GM12878 (cell line): ENCODE measurements around the gene OXA1L. TPM values are rescaled to one million over a fixed set of nuclear protein-coding genes. Genes with fewer than 3 reads are reported as not detected.
A peak's percentile ranks its signal among the peaks of the same experiment; 100 is the strongest.

Experiments
- ATAC-seq: fragments of 200-7000 bp; cut with Tn5 transposase; 3 replicates; pipeline ENCODE4 v1.9.1; 2020; ENCODE audit warnings: mild to moderate bottlenecking, moderate library complexity
- BruUV-seq: library from RNA; stranded (reverse); fragments of 400-500 nt; replicated peaks from 2 replicates; lab custom pipeline; 2021; lab: Mats Ljungman, UMichigan
- CTCF ChIA-PET: fragments of 300-600 bp; sonication (Branson Sonifier 250); formaldehyde crosslinking; extraction: SDS; loops from one replicate; lab custom pipeline; 2021; ENCODE audit warnings: inconsistent platforms; lab: Yijun Ruan, JAX
- POLR2A ChIA-PET: fragments of 350-600 bp; formaldehyde crosslinking; extraction: SDS; loops from one replicate; lab custom pipeline; 2021; ENCODE audit warnings: inconsistent platforms; lab: Charles Lee
- RAD21 ChIA-PET: fragments of 300-600 bp; sonication (Branson Sonifier 250); formaldehyde crosslinking; loops from one replicate; lab custom pipeline; 2023; ENCODE audit warnings: antibody characterized with exemption; ENCODE audit not compliant: unreplicated experiment; lab: Charles Lee
- SMC1A ChIA-PET: fragments of 300-600 bp; sonication (Branson Sonifier 250); formaldehyde crosslinking; loops from one replicate; lab custom pipeline; 2023; ENCODE audit not compliant: unreplicated experiment, uncharacterized antibody; lab: Charles Lee
- DNase-seq: peaks from one replicate; pipeline ENCODE4 v3.0.0-alpha.2; 2011; ENCODE audit warnings: low read depth, low spot score
- FAIRE-seq: peaks from 3 replicates; lab custom pipeline; 2011; peaks lifted over from hg19 to GRCh38; lab: Jason Lieb, UNC
- H2AFZ ChIP-seq: 2 replicates; pipeline ENCODE4 v1.6.0; 2011; ENCODE audit warnings: low read depth, low read length, control low read depth; ENCODE audit not compliant: control insufficient read depth
- H3K27ac ChIP-seq: 2 replicates; pipeline ENCODE4 v1.5.1; 2011; ENCODE audit warnings: control low read depth; ENCODE audit not compliant: control insufficient read depth, insufficient read depth
- H3K27me3 ChIP-seq, 2 experiments: replicated peaks in 1 of 2; 2 replicates each; pipeline versions ENCODE4 v1.6.0 to v1.6.1; 2011; ENCODE audit warnings: low read length in 1 of 2; ENCODE audit not compliant: control insufficient read depth in 2 of 2, insufficient read depth in 2 of 2
- H3K36me3 ChIP-seq, 2 experiments: 2 replicates each; pipeline ENCODE4 v1.5.1; 2011; ENCODE audit warnings: low read length in 1 of 2; ENCODE audit not compliant: control insufficient read depth in 2 of 2, insufficient read depth in 2 of 2
- H3K4me1 ChIP-seq: 2 replicates; pipeline ENCODE4 v1.6.1; 2011; ENCODE audit warnings: mild to moderate bottlenecking, low read length, moderate library complexity, mixed read lengths; ENCODE audit not compliant: control insufficient read depth, insufficient read depth
- H3K4me2 ChIP-seq: 2 replicates; pipeline ENCODE4 v1.6.0; 2011; ENCODE audit warnings: control low read depth; ENCODE audit not compliant: control insufficient read depth, insufficient read depth
- H3K4me3 ChIP-seq: fragments of 200-600 bp; sonication (generic); 2 replicates; pipeline ENCODE4 v1.5.1; 2016
- H3K79me2 ChIP-seq: 2 replicates; pipeline ENCODE4 v1.6.0; 2011; ENCODE audit warnings: low read length; ENCODE audit not compliant: control insufficient read depth, insufficient read depth
- H3K9ac ChIP-seq: 2 replicates; pipeline ENCODE4 v1.8.0; 2011; ENCODE audit warnings: low read length, control low read depth, mixed read lengths; ENCODE audit not compliant: control insufficient read depth, insufficient read depth
- H3K9me3 ChIP-seq: replicated peaks from 3 replicates; pipeline ENCODE4 v1.5.1; 2011; ENCODE audit warnings: mild to moderate bottlenecking, low read length; ENCODE audit not compliant: control insufficient read depth, insufficient read depth
- H4K20me1 ChIP-seq: 2 replicates; pipeline ENCODE4 v1.6.0; 2011; ENCODE audit not compliant: control insufficient read depth, insufficient read depth
- ASH2L ChIP-seq: fragments of 300-600, 200-600 bp; sonication (generic); IDR thresholded peaks from 2 replicates; pipeline ENCODE4 v1.6.1; 2017; ENCODE audit warnings: low read depth, mild to moderate bottlenecking, borderline replicate concordance
- CBX5 ChIP-seq: sonication (generic); IDR thresholded peaks from 2 replicates; pipeline ENCODE4 v1.6.1; 2016; ENCODE audit warnings: low read depth, moderate library complexity, mild to moderate bottlenecking, inconsistent platforms
- CHD1 ChIP-seq: IDR thresholded peaks from 2 replicates; pipeline ENCODE4 v1.6.1; 2012; ENCODE audit warnings: low read depth, low read length, improper control_type of control experiment
- CREB1 ChIP-seq: IDR thresholded peaks from 2 replicates; pipeline ENCODE4 v1.6.1; 2012; ENCODE audit warnings: low read depth, mild to moderate bottlenecking, inconsistent platforms
- MEF2B ChIP-seq: fragments of 450-650 bp; IDR thresholded peaks from 2 replicates; pipeline ENCODE4 v1.6.1; 2018; ENCODE audit warnings: mild to moderate bottlenecking, moderate library complexity; ENCODE audit not compliant: partially characterized antibody, poor library complexity, severe bottlenecking
- MTA3 ChIP-seq: IDR thresholded peaks from 2 replicates; pipeline ENCODE4 v1.6.1; 2012; ENCODE audit warnings: low read length, inconsistent platforms, borderline replicate concordance
- MYC ChIP-seq: IDR thresholded peaks from 2 replicates; pipeline ENCODE4 v1.6.1; 2011; ENCODE audit warnings: mild to moderate bottlenecking, low read length, moderate library complexity, inconsistent platforms; ENCODE audit not compliant: insufficient read depth, insufficient replicate concordance, insufficient read length, severe bottlenecking
- POLR2A ChIP-seq: IDR thresholded peaks from 2 replicates; pipeline ENCODE4 v1.6.1; 2011; ENCODE audit warnings: low read depth, mild to moderate bottlenecking, low read length
- SREBF1 ChIP-seq: IDR thresholded peaks from 2 replicates; pipeline ENCODE4 v1.6.1; 2012; ENCODE audit warnings: mild to moderate bottlenecking, low read length
- ZNF207 ChIP-seq: fragments of 450-650 bp; IDR thresholded peaks from 2 replicates; pipeline ENCODE4 v1.6.1; 2014; ENCODE audit warnings: antibody characterized with exemption, mild to moderate bottlenecking, borderline replicate concordance
- ZNF622 ChIP-seq: fragments of 450-650 bp; IDR thresholded peaks from 2 replicates; pipeline ENCODE4 v1.6.1; 2017; ENCODE audit warnings: mild to moderate bottlenecking, inconsistent platforms
- WGBS: methylation state at CpG from one replicate; pipeline ENCODE4 v1.1.6; 2016; ENCODE audit warnings: low lambda C conversion rate; ENCODE audit not compliant: insufficient replicate concordance, insufficient coverage; ENCODE audit errors: missing lambda C conversion rate; 5-methylcytosine and 5-hydroxymethylcytosine counted together
- in situ Hi-C: fragments of 300-500 bp; cut with MboI; formaldehyde crosslinking; loops from 9 replicates; pipeline ENCODE4 v1.14.3; 2018; ENCODE audit warnings: mixed read lengths
- intact Hi-C: fragments of 100-400 bp; cut with micrococcal nuclease; formaldehyde crosslinking; loops from one replicate; pipeline ENCODE4 v1.14.2; 2022; ENCODE audit not compliant: unreplicated experiment
- polyA plus RNA-seq, 11 experiments: library from polyadenylated mRNA; depleted of rRNA in 4 of 11; unstranded in 6 of 11; stranded (reverse) in 5 of 11; fragments of >200 nt; fragmentation: Nextera tagmentation in 4 of 11; fragmentation: Illumina TruSeq in 1 of 11; extraction: Ambion mirVana in 4 of 11; extraction: Trizol in 1 of 11; gene quantifications; 1 replicate in 1 of 11; 2 replicates in 10 of 11; pipeline versions ENCODE4 v1.2.1 to v1.2.3, GENCODE V29; 2011 to 2016; ENCODE audit warnings: inconsistent platforms in 2 of 11, missing spikeins in 2 of 11, low read depth in 1 of 11
- total RNA-seq, 4 experiments: library from RNA; depleted of rRNA in 3 of 4; stranded (reverse); fragments of >200 nt in 3 of 4; fragmentation: Illumina TruSeq in 1 of 4; extraction: Trizol in 1 of 4; gene quantifications; 2 replicates each; pipeline versions ENCODE4 v1.2.1 to v1.2.3, GENCODE V29; 2013 to 2021
- TF ChIP-seq, protein P1 (sequence below): fragments of 450-650 bp; IDR thresholded peaks from 2 replicates; pipeline ENCODE4 v1.6.1; 2016; ENCODE audit warnings: mild to moderate bottlenecking
- TF ChIP-seq, protein P2 (sequence below): fragments of 450-650 bp; IDR thresholded peaks from 2 replicates; pipeline ENCODE4 v1.6.1; 2017; ENCODE audit warnings: borderline replicate concordance
- TF ChIP-seq, protein P3 (sequence below): IDR thresholded peaks from 2 replicates; pipeline ENCODE4 v1.6.1; 2012; ENCODE audit warnings: low read depth, low read length, improper control_type of control experiment
- TF ChIP-seq, protein P4 (sequence below): IDR thresholded peaks from 2 replicates; pipeline ENCODE4 v1.6.1; 2011; ENCODE audit warnings: low read depth, mild to moderate bottlenecking, low read length, moderate library complexity, borderline replicate concordance; ENCODE audit errors: extremely low read depth

The OXA1L gene
- total and polyA plus RNA-seq, 10 of the 15 experiments (the other 5 are each of a cell fraction or from before 2014, with no cell fraction given): 105 to 289 (median 146) TPM

DNA sequence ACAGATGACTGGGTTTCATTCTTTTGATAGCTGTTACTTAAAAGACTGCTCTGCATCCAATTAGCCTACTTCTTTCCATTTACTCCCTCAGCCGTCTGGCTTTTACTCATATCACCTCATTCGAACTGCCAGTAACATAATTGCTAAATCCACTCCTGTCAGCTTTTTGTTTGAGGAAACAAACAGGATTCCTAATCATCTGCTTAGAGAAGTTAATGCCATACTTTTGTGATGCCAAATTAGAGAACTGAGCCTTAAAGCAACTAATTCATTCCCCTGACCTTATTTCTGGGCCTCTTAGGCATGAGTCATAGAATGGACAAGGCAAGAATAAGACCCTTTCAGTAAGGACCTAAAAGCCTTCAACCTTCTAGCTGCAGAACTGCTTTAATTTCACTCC, 2.9 kb downstream of the OXA1L start:
- ChIA-PET POLR2A (no interaction called here), RAD21 (interaction anchor here (1.1 kb wide), 1 partner anchor 21 kb away, joined by 3 read pairs; no protein-coding TSS in a partner anchor), SMC1A (interaction anchor here (1.7 to 5.4 kb wide), 3 partner anchors 20 to 112 kb away, joined by 3 to 51 read pairs (median 13); no protein-coding TSS in a partner anchor), CTCF (interaction anchor here (0.7 to 4.0 kb wide), 3 partner anchors 8 to 110 kb away, joined by 5 to 20 read pairs (median 5); no protein-coding TSS in a partner anchor)
- ATAC-seq (no peak), DNase-seq (no peak), FAIRE-seq (no peak)
- Histone ChIP-seq H3K9me3 (no peaks in the 10 kb centered on the region), H3K4me3 (no peak overlapping the region), H3K27ac (no peak overlapping the region), H3K36me3 (peaks cover 35 to 47% of the 10 kb centered on the region in 2 experiments), H3K4me1 (no peaks in the 10 kb centered on the region; the same call in 1 of the 2 replicates), H2AFZ (no peak overlapping the region), H3K4me2 (peak overlapping the region; percentile 13; the same call in 1 of the 2 replicates), H4K20me1 (no peaks in the 10 kb centered on the region), H3K27me3 (no peaks in the 10 kb centered on the region), H3K9ac (no peak overlapping the region), H3K79me2 (peaks cover 33% of the 10 kb centered on the region)
- BruUV-seq: no TSS peak
- in situ Hi-C loops (no loop called here), intact Hi-C loops (loop anchor here (5.0 kb wide), 1 partner anchor 182 kb away; the partner anchor contains the start of gene DAD1)
- 91% methylated on average over 2 of the region's 2 CpGs for WGBS
- TF ChIP-seq MTA3 (no peak), MEF2B (no peak), CBX5 (no peak), ASH2L (no peak), ZNF207 (no peak), CHD1 (no peak), ZNF622 (no peak), CREB1 (no peak), SREBF1 (no peak), MYC (no peak), POLR2A (no peak)
- TF ChIP-seq, protein P1, sequence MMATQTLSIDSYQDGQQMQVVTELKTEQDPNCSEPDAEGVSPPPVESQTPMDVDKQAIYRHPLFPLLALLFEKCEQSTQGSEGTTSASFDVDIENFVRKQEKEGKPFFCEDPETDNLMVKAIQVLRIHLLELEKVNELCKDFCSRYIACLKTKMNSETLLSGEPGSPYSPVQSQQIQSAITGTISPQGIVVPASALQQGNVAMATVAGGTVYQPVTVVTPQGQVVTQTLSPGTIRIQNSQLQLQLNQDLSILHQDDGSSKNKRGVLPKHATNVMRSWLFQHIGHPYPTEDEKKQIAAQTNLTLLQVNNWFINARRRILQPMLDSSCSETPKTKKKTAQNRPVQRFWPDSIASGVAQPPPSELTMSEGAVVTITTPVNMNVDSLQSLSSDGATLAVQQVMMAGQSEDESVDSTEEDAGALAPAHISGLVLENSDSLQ: no peak
- TF ChIP-seq, protein P2, sequence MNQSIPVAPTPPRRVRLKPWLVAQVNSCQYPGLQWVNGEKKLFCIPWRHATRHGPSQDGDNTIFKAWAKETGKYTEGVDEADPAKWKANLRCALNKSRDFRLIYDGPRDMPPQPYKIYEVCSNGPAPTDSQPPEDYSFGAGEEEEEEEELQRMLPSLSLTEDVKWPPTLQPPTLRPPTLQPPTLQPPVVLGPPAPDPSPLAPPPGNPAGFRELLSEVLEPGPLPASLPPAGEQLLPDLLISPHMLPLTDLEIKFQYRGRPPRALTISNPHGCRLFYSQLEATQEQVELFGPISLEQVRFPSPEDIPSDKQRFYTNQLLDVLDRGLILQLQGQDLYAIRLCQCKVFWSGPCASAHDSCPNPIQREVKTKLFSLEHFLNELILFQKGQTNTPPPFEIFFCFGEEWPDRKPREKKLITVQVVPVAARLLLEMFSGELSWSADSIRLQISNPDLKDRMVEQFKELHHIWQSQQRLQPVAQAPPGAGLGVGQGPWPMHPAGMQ: no peak
- TF ChIP-seq, protein P3, sequence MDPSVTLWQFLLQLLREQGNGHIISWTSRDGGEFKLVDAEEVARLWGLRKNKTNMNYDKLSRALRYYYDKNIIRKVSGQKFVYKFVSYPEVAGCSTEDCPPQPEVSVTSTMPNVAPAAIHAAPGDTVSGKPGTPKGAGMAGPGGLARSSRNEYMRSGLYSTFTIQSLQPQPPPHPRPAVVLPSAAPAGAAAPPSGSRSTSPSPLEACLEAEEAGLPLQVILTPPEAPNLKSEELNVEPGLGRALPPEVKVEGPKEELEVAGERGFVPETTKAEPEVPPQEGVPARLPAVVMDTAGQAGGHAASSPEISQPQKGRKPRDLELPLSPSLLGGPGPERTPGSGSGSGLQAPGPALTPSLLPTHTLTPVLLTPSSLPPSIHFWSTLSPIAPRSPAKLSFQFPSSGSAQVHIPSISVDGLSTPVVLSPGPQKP: no peak
- TF ChIP-seq, protein P4, sequence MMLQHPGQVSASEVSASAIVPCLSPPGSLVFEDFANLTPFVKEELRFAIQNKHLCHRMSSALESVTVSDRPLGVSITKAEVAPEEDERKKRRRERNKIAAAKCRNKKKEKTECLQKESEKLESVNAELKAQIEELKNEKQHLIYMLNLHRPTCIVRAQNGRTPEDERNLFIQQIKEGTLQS: no peak
